HepG2 (cell line): ENCODE data around the gene KLHDC8B. TPM values are rescaled to one million over a fixed set of nuclear protein-coding genes. Genes with fewer than 3 reads are reported as not detected.

Experiments
- ARID4A ChIP-seq: sonication (generic); formaldehyde crosslinking; IDR thresholded peaks from 2 replicates; pipeline ENCODE4 v1.5.0; 2020; ENCODE audit warnings: mild to moderate bottlenecking, missing genetic modification reagents, borderline replicate concordance
- ATF3 ChIP-seq: sonication (generic); formaldehyde crosslinking; IDR thresholded peaks from 2 replicates; pipeline ENCODE4 v1.4.0; 2020; ENCODE audit warnings: missing genetic modification reagents
- CTCF ChIP-seq: sonication (generic); formaldehyde crosslinking; IDR thresholded peaks from 2 replicates; pipeline ENCODE4 v1.5.0; 2020; ENCODE audit warnings: mild to moderate bottlenecking, missing genetic modification reagents, moderate library complexity
- EED ChIP-seq: sonication (generic); formaldehyde crosslinking; IDR thresholded peaks from 2 replicates; pipeline ENCODE4 v1.5.0; 2020; ENCODE audit warnings: mild to moderate bottlenecking, missing genetic modification reagents
- FOXP4 ChIP-seq: sonication (generic); formaldehyde crosslinking; IDR thresholded peaks from 2 replicates; pipeline ENCODE4 v1.4.0; 2020; ENCODE audit warnings: missing genetic modification reagents
- GFI1 ChIP-seq: sonication (generic); formaldehyde crosslinking; IDR thresholded peaks from 2 replicates; pipeline ENCODE4 v1.5.0; 2020; ENCODE audit warnings: missing genetic modification reagents, mild to moderate bottlenecking, borderline replicate concordance
- HDAC1 ChIP-seq: sonication (generic); formaldehyde crosslinking; IDR thresholded peaks from 2 replicates; pipeline ENCODE4 v1.5.1; 2020; ENCODE audit warnings: mild to moderate bottlenecking, missing genetic modification reagents
- HOXA3 ChIP-seq: sonication (generic); formaldehyde crosslinking; IDR thresholded peaks from 2 replicates; pipeline ENCODE4 v1.5.0; 2020; ENCODE audit warnings: missing genetic modification reagents
- KDM1A ChIP-seq: IDR thresholded peaks from 2 replicates; pipeline ENCODE4 v1.6.1; 2016; ENCODE audit warnings: missing compliant biosample characterization
- MEIS1 ChIP-seq: sonication (generic); formaldehyde crosslinking; IDR thresholded peaks from 2 replicates; pipeline ENCODE4 v1.9.0; 2021; ENCODE audit warnings: mild to moderate bottlenecking, missing genetic modification reagents, moderate library complexity, borderline replicate concordance
- MEIS2 ChIP-seq: sonication (generic); formaldehyde crosslinking; IDR thresholded peaks from 2 replicates; pipeline ENCODE4 v1.9.0; 2021; ENCODE audit warnings: mild to moderate bottlenecking, missing genetic modification reagents
- NFIC ChIP-seq: IDR thresholded peaks from 2 replicates; pipeline ENCODE4 v1.6.1; 2012; ENCODE audit warnings: mild to moderate bottlenecking, low read length, inconsistent platforms
- POGZ ChIP-seq: sonication (generic); formaldehyde crosslinking; IDR thresholded peaks from 2 replicates; pipeline ENCODE4 v1.4.0; 2020; ENCODE audit warnings: mild to moderate bottlenecking, missing genetic modification reagents
- SOX6 ChIP-seq, 2 experiments: fragments of 450-650 bp in 1 of 2; sonication (generic) in 1 of 2; formaldehyde crosslinking in 1 of 2; IDR thresholded peaks; 2 replicates each; pipeline versions ENCODE4 v1.4.0 to v1.6.1; 2017 to 2020; ENCODE audit warnings: antibody characterized with exemption in 1 of 2, mild to moderate bottlenecking in 1 of 2, missing genetic modification reagents in 1 of 2
- SP5 ChIP-seq: IDR thresholded peaks from 2 replicates; pipeline ENCODE4 v1.6.1; 2016; ENCODE audit warnings: low read depth, borderline replicate concordance
- STAG1 ChIP-seq: sonication (generic); formaldehyde crosslinking; IDR thresholded peaks from 2 replicates; pipeline ENCODE4 v1.4.0; 2020; ENCODE audit warnings: missing genetic modification reagents
- ZMYM4 ChIP-seq: sonication (generic); formaldehyde crosslinking; IDR thresholded peaks from 2 replicates; pipeline ENCODE4 v1.8.1; 2023; ENCODE audit warnings: mild to moderate bottlenecking, missing genetic modification reagents
- ZNF282 ChIP-seq: fragments of 450-650 bp; IDR thresholded peaks from 2 replicates; pipeline ENCODE4 v1.6.1; 2018; ENCODE audit not compliant: partially characterized antibody
- ZNF431 ChIP-seq: sonication (generic); formaldehyde crosslinking; IDR thresholded peaks from 2 replicates; pipeline ENCODE4 v1.9.0; 2022; ENCODE audit warnings: missing genetic modification reagents, low read depth, mild to moderate bottlenecking, borderline replicate concordance
- ZNF652 ChIP-seq: IDR thresholded peaks from 2 replicates; pipeline ENCODE4 v1.6.1; 2016; ENCODE audit warnings: low read depth, borderline replicate concordance
- polyA plus RNA-seq, 8 experiments: library from polyadenylated mRNA; depleted of rRNA in 3 of 8; stranded (reverse) in 7 of 8; unstranded in 1 of 8; fragments of >200 nt; fragmentation: Illumina TruSeq in 4 of 8; extraction: Trizol in 4 of 8; gene quantifications; 2 replicates each; pipeline versions ENCODE4 v1.2.1 to v1.2.3, GENCODE V29; 2011 to 2016; ENCODE audit warnings: low read depth in 4 of 8, missing spikeins in 1 of 8, mixed read lengths in 1 of 8; ENCODE audit not compliant: insufficient read depth in 1 of 8
- total RNA-seq, 5 experiments: library from RNA; depleted of rRNA; stranded (reverse); fragments of >200 nt; fragmentation: Illumina TruSeq; extraction: Trizol; gene quantifications; 2 replicates each; pipeline ENCODE4 v1.2.3, GENCODE V29; 2016; ENCODE audit warnings: low read depth in 1 of 5

Gene KLHDC8B
- total and polyA plus RNA-seq, 2 of the 13 experiments (the other 11 are each of a cell fraction or from before 2014, with no cell fraction given), result 17.2 to 17.8 TPM

GRCh38 chr3:49134471-49135265, 36.7 kb upstream of the KLHDC8B start (continued):
- TF ChIP-seq ARID4A (CRISPR knock-in tag) (peak; percentile 39; the same call in 1 of the 2 replicates), STAG1 (CRISPR knock-in tag) (0 out of 2 replicates have a peak, but pooled peaks have one; percentile 14), EED (CRISPR knock-in tag) (no peak), FOXP4 (CRISPR knock-in tag) (no peak; the same call in 1 of the 2 replicates), MEIS2 (no peak), ZNF652 (CRISPR knock-in tag) (peak; percentile 61; the same call in 1 of the 2 replicates), SOX6 (IDR thresholded peaks at IDR 0.05) (no peak), SOX6 (CRISPR knock-in tag; IDR thresholded peaks at IDR 0.05) (peak; percentile 38; the same call in 1 of the 2 replicates), HOXA3 (CRISPR knock-in tag) (peak; percentile 53; the same call in 1 of the 2 replicates), SP5 (CRISPR knock-in tag) (no peak), GFI1 (CRISPR knock-in tag) (0 out of 2 replicates have a peak, but pooled peaks have one; percentile 17), ZMYM4 (CRISPR knock-in tag) (peak; percentile 44; the same call in 1 of the 2 replicates), ATF3 (no peak), ZNF282 (no peak), KDM1A (CRISPR knock-in tag) (0 out of 2 replicates have a peak, but pooled peaks have one; percentile 39), ZNF431 (CRISPR knock-in tag) (peak; percentile 63; the same call in 1 of the 2 replicates), CTCF (peak; percentile 51), HDAC1 (CRISPR knock-in tag) (0 out of 2 replicates have a peak, but pooled peaks have one; percentile 6), NFIC (no peak), POGZ (CRISPR knock-in tag) (0 out of 2 replicates have a peak, but pooled peaks have one; percentile 45), MEIS1 (CRISPR knock-in tag) (peak; percentile 35; the same call in 1 of the 2 replicates)
